Motor neuron (in vitro differentiated cells): Measurements from ENCODE around the gene PAPOLB. TPM values are rescaled to one million over a fixed set of nuclear protein-coding genes. Genes with fewer than 3 reads are reported as not detected.

Experiments used
- ATAC-seq, 8 experiments: fragments of 200-7000 bp; cut with Tn5 transposase; replicated peaks in 6 of 8; 2 replicates each; pipeline ENCODE4 v1.8.0; 2021; ENCODE audit warnings: mild to moderate bottlenecking in 8 of 8, moderate library complexity in 8 of 8
- H3K27ac ChIP-seq, 2 donors: fragments of 250-450 bp; sonication (Bioruptor Pico); 2 replicates each; pipeline ENCODE4 v1.9.0; 2021; ENCODE audit warnings: antibody characterized with exemption in 2 of 2, mild to moderate bottlenecking in 2 of 2, moderate library complexity in 1 of 2
- H3K4me1 ChIP-seq, 2 donors: fragments of 250-450 bp; sonication (Bioruptor Pico); replicated peaks in 1 of 2; 2 replicates each; pipeline ENCODE4 v1.6.1; 2021; ENCODE audit warnings: antibody characterized with exemption in 2 of 2, mild to moderate bottlenecking in 2 of 2, moderate library complexity in 1 of 2
- H3K4me3 ChIP-seq, 5 donors: fragments of 250-450 bp; sonication (Bioruptor Pico); 2 replicates each; pipeline ENCODE4 v1.9.0; 2021; ENCODE audit warnings: antibody characterized with exemption in 5 of 5, mild to moderate bottlenecking in 5 of 5, moderate library complexity in 4 of 5
- WGBS, 10 experiments: fragments of 450-650 bp; shearing (Covaris generic); methylation state at CpG; one replicate each; pipeline ENCODE4 v1.0.0; 2022; 5-methylcytosine and 5-hydroxymethylcytosine counted together
- in situ Hi-C, 9 experiments: fragments of 400-800 bp; cut with MboI; loops; one replicate each; pipeline ENCODE4 v1.15.0; 2021; ENCODE audit warnings: low sequenced_read_pairs in 9 of 9, low pct_unique_long_range_greater_than_20kb in 2 of 9; ENCODE audit not compliant: unreplicated experiment in 9 of 9
- total RNA-seq, 8 experiments: library from RNA; unstranded; fragments of 300-600 nt; gene quantifications; 2 replicates each; pipeline versions ENCODE4 v1.2.3 to v1.2.4, GENCODE V29; 2022

PAPOLB gene
- total RNA-seq, 8 experiments from 2014 or later, result 0.10 to 0.47 (median 0.25) TPM

GRCh38 chr7:4835398-4836205 lies 26.2 kb downstream of the PAPOLB start:
- WGBS, 10 experiments, result 80 to 99% (median 96%) methylated on average over 1 to 7 of the region's 28 CpGs; no CpG with 5 or more reads in 7 of the 10 experiments
- Histone ChIP-seq H3K4me1 (peaks cover 21 to 24% of the 10 kb centered on the region in 2 donors), H3K27ac (no peak overlapping the region), H3K4me3 (no peak overlapping the region)
- in situ Hi-C loops, result loop anchor here in 1 of 9 experiments (25.0 kb wide), 1 partner anchor 252 kb away; no protein-coding TSS in a partner anchor
- no peak for ATAC-seq

- ATAC-seq, result no peak
- Histone ChIP-seq H3K4me1 (peaks cover 21 to 24% of the 10 kb centered on the region in 2 donors), H3K4me3 (no peak overlapping the region), H3K27ac (no peak overlapping the region)
- WGBS, 10 experiments, result 85 to 97% (median 95%) methylated on average over 3 to 9 of the region's 60 CpGs; no CpG with 5 or more reads in 6 of the 10 experiments
- in situ Hi-C loops, result loop anchor here in 1 of 9 experiments (25.0 kb wide), 1 partner anchor 253 kb away; no protein-coding TSS in a partner anchor
Measured at GRCh38 chr7:4834601-4835397, 27.0 kb downstream of the PAPOLB start.

GRCh38 chr7:4833691-4834600 lies 27.9 kb downstream of the PAPOLB start:
- in situ Hi-C loops, result loop anchor here in 1 of 9 experiments (25.0 kb wide), 1 partner anchor 253 kb away; no protein-coding TSS in a partner anchor
- ATAC-seq, result no peak
- 0 to 93% (median 69%) methylated on average over 1 to 6 of the region's 36 CpGs; no CpG with 5 or more reads in 4 of the 10 experiments for WGBS, 10 experiments

GRCh38 chr7:4833176-4833575 lies 28.7 kb downstream of the PAPOLB start:
- Histone ChIP-seq H3K4me1 (peaks cover 14 to 15% of the 10 kb centered on the region in 2 donors), H3K4me3 (no peak overlapping the region), H3K27ac (no peak overlapping the region)
- ATAC-seq, result no peak
- in situ Hi-C loops, result loop anchor here in 1 of 9 experiments (25.0 kb wide), 1 partner anchor 254 kb away; no protein-coding TSS in a partner anchor
- 85 to 100% (median 93%) methylated on average over 2 to 11 of the region's 17 CpGs; no CpG with 5 or more reads in 3 of the 10 experiments for WGBS, 10 experiments

More at GRCh38 chr7:4833691-4834600, 27.9 kb downstream of the PAPOLB start:
- Histone ChIP-seq H3K27ac (no peak overlapping the region), H3K4me3 (no peak overlapping the region), H3K4me1 (peaks cover 21 to 22% of the 10 kb centered on the region in 2 donors)

GRCh38 chr7:4832711-4833110 lies 29.1 kb downstream of the PAPOLB start:
- WGBS, 10 experiments, result 91 to 100% (median 95%) methylated on average over 2 to 14 of the region's 16 CpGs; no CpG with 5 or more reads in 1 of the 10 experiments
- no peak overlapping the region for H3K4me3 ChIP-seq
- peaks cover 9 to 10% of the 10 kb centered on the region in 2 donors for H3K4me1 ChIP-seq
- in situ Hi-C loops, result loop anchor here in 1 of 9 experiments (25.0 kb wide), 1 partner anchor 255 kb away; no protein-coding TSS in a partner anchor
- no peak for ATAC-seq
- H3K27ac ChIP-seq, result no peak overlapping the region

GRCh38 chr7:4831723-4832495 lies 29.9 kb downstream of the PAPOLB start:
- 61 to 100% (median 90%) methylated on average over 1 to 15 of the region's 17 CpGs; no CpG with 5 or more reads in 1 of the 10 experiments for WGBS, 10 experiments
- Histone ChIP-seq H3K4me3 (no peak overlapping the region), H3K27ac (no peak overlapping the region), H3K4me1 (peaks cover 1 to 2% of the 10 kb centered on the region in 2 donors)
- ATAC-seq, result no peak
- in situ Hi-C loops, result loop anchor here in 1 of 9 experiments (25.0 kb wide), 1 partner anchor 255 kb away; no protein-coding TSS in a partner anchor

GRCh38 chr7:4830176-4830575 lies 31.7 kb downstream of the PAPOLB start:
- no peaks in the 10 kb centered on the region for H3K4me1 ChIP-seq
- H3K27ac ChIP-seq, result no peak overlapping the region
- in situ Hi-C loops, result loop anchor here in 1 of 9 experiments (25.0 kb wide), 1 partner anchor 257 kb away; no protein-coding TSS in a partner anchor
- H3K4me3 ChIP-seq, result no peak overlapping the region
- 20 to 93% (median 59%) methylated on average over 1 to 3 of the region's 14 CpGs; no CpG with 5 or more reads in 6 of the 10 experiments for WGBS, 10 experiments
- peak in 7 of 8 experiments; percentile 49 to 99 (median 90) for ATAC-seq

- no peak overlapping the region for H3K4me3 ChIP-seq
- in situ Hi-C loops, result loop anchor here in 1 of 9 experiments (25.0 kb wide), 1 partner anchor 258 kb away; no protein-coding TSS in a partner anchor
Measured at GRCh38 chr7:4828720-4829383, 33.0 kb downstream of the PAPOLB start.

GRCh38 chr7:4825081-4825480 lies 36.7 kb downstream of the PAPOLB start:
- Histone ChIP-seq H3K4me3 (no peak overlapping the region), H3K27ac (no peak overlapping the region), H3K4me1 (no peaks in the 10 kb centered on the region)
- WGBS, 10 experiments, result 0 to 100% (median 64%) methylated on average over 1 to 4 of the region's 15 CpGs; no CpG with 5 or more reads in 6 of the 10 experiments
- ATAC-seq, result no peak
- in situ Hi-C loops, result loop anchor here in 1 of 9 experiments (25.0 kb wide), 1 partner anchor 262 kb away; no protein-coding TSS in a partner anchor

More at GRCh38 chr7:4828720-4829383, 33.0 kb downstream of the PAPOLB start:
- Histone ChIP-seq H3K27ac (no peak overlapping the region), H3K4me1 (no peaks in the 10 kb centered on the region)
- 80 to 100% (median 95%) methylated on average over 1 to 7 of the region's 17 CpGs; no CpG with 5 or more reads in 6 of the 10 experiments for WGBS, 10 experiments
- ATAC-seq, result peak in 1 of 8 experiments; percentile 91

GRCh38 chr7:4824120-4824775 lies 37.6 kb downstream of the PAPOLB start:
- 57 to 92% (median 75%) methylated on average over 1 to 10 of the region's 20 CpGs; no CpG with 5 or more reads in 6 of the 10 experiments for WGBS, 10 experiments
- in situ Hi-C loops, result loop anchor here in 1 of 9 experiments (25.0 kb wide), 1 partner anchor 263 kb away; no protein-coding TSS in a partner anchor
- H3K4me3 ChIP-seq, result no peak overlapping the region
- ATAC-seq, result no peak
- H3K4me1 ChIP-seq, result no peaks in the 10 kb centered on the region
- no peak overlapping the region for H3K27ac ChIP-seq
